HG02623 (cell line): ENCODE data around the gene BICRAL.
A peak's percentile ranks its signal among the peaks of the same experiment; 100 is the strongest.
"Not testable (repeated sequence)": the region's sequence is repeated elsewhere in the genome, so short reads cannot be mapped to it uniquely, and the experiment has no call there.

ENCODE experiments used
- ATAC-seq: cut with Tn5 transposase; IDR thresholded peaks from one replicate; pipeline ENCODE4 v1.9.1; 2021; ENCODE audit warnings: moderate library complexity; ENCODE audit not compliant: unreplicated experiment

BICRAL gene

DNA sequence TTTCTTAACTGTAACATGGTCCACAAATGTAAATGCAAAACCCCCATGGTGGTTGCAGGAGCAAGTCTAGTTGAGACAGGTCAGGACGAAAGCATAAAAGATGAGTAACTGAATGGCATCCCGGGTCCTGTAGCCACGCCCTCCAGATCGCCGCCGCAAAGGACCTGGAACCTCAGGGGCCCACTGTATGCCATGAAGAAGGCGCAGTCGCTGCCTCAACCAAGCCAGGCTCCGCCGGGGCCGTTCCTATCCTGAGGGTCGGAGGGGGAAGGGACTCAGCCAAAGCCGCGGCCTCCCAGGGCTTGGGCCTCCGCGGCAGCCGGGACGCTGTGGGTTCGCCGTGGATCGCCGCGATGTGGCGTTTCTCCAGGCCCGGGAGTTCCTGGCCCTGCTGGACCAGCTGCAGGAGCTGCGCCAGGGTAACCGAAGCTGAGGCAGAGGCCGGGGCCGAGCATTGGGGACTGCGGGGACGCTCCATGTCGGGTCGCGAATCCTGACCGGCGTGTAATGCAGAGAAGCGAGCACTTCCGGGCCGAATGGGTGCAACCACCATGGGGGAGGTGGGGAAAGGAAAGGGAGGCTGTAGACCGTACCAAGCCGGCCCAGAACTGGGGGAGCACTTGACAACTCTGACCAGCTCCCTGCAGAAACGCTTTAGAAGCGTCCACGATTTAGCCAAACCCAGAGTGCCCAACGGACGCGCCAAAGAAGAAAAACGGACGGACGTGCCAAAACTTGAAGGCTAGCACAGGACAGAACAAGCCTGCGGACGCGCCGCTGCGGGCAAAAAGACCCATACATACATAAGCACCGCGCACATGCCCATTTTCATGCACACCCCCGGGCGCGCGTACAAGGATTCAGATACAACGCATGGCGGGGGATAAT, 108.7 kb downstream of the BICRAL start:
- peak; percentile 89 for ATAC-seq

DNA sequence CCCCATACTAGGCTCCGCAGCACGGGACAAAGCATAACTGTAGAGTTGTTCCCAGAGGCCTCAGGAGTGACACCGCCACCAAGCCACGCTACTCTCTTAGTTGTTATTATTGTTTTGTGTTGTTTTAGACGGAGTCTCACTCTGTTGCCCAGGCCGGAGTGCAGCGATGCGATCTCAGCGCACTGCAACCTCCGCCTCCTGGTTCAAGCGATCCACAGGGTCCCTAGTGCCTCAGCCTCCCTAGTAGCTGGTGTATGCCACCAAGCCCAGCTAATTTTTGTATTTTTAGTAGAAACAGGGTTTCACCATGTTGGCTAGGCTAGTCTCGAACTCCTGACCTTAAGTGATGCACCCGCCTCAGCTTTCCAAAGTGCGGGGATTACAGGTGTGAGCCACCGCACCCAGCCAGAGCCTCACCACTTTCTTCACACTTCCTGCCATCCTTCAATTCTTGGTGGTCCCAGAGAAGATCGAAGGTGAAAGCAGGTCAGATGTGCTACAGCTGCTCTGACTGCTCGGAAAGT, 109.4 kb downstream of the BICRAL start:
- ATAC-seq = no peak

GRCh38 chr6:42894041-42894828, 112.4 kb downstream of the BICRAL start:
- not testable (repeated sequence) for ATAC-seq

DNA sequence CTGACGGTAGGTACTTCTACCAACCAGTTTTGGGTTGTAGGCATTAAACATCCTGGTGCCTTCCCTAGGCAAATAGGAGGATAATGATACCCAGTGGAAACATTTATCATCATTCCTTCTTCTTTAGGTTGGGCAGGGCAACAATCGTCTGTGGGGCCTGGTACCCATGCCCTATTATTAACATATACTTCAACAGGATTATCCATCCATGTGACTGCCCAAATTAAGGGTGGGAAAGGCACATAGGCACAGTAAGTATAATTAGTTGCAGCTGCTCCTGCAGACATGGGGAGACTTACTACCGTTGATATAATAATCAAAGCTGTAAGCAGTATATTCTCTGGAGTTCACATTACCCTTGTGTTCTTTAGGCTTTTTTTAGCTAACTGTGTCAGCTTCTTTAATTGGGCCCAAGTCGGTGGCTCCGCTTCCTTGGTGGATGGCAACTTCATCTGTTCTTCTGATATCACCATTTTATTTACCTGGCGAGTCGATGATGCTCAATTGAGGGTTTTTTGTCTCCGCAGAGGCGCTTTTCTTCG, 114.4 kb downstream of the BICRAL start:
- ATAC-seq = no peak

DNA sequence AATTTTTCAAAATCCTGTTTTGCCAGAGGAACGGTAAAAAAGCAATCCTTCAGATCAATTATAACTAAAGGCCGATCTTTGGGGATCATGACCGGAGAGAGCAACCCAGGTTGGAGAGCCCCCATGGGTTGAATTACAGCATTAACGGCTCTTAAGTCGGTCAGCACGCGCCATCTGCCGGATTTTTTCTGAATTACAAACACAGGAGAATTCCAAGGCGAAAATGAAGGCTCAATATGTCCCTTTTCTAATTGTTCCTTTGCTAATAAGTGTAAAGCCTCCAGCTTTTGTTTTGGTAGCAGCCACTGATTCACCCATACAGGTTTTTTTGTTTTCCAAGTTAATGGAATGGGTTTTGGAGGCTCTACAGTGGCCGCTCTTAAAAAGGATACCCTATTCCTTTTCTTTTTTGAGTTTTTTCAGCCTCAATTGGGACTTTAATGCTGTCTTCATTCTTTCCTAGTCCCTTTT, 117.1 kb downstream of the BICRAL start:
- ATAC-seq = no peak

DNA sequence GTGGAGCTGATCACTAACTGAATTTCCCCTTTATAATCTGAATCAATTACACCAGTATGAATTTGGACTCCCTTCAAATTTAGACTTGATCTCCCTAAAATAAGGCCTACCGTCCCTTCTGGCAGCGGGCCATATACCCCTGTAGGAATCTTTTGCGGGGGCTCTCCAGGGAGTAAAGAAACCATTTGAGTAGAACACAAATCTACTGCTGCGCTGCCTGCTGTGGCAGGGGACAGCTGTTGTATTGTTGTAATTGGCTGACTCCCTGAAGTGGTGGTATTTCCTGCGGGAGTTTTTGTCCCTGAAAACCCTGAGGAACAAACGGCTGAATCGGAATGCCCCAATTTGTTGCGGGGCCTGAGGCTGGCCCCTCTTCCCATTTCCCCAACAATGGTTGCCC, 118.0 kb downstream of the BICRAL start:
- no peak for ATAC-seq

- no peak for ATAC-seq
These were observed 119.7 kb downstream of the BICRAL start for GRCh38 chr6:42901538-42901957.

- not testable (repeated sequence) for ATAC-seq
These were observed 120.8 kb downstream of the BICRAL start for GRCh38 chr6:42902429-42903263.

DNA sequence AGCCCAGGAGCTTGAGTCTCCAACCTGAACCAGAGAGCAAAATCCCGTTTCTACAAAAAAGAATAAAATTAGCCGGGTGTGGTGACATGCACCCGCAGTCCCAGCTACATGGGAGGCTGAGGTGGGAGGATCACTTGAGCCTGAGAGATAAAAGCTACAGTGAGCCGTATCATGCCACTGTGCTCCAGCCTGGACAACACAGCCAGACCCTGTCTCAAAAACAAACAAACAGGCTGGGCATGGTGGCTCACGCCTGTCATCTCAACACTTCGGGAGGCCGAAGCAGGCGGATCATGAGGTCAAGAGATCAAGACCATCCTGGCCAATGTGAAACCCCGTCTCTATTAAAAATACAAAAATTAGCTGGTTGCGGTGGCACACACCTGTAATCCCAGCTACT, 122.6 kb downstream of the BICRAL start:
- ATAC-seq = no peak

DNA sequence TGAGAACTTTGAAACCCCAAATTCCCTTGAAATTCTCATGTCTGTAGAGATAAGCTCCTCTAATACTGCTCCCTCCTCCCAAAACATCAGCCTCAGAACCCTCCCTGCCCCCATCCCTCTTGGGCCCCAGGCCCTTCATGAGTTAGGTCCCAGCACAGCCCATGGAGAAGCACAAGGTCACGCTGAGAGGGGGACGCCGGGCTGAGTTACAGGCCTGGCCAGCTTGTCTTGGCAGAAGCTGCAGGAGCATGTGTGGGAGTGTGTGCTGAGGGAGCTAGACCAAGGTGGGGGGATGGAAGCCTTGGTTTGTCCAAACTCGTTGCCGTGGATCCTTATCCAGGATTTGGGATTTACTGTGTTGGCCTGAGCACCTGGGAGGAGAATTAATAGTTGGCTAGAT, 125.5 kb downstream of the BICRAL start:
- ATAC-seq = no peak

- no peak for ATAC-seq
These were observed 128.0 kb downstream of the BICRAL start for GRCh38 chr6:42909835-42910234.

GRCh38 chr6:42911171-42912021, 129.5 kb downstream of the BICRAL start:
- no peak for ATAC-seq

DNA sequence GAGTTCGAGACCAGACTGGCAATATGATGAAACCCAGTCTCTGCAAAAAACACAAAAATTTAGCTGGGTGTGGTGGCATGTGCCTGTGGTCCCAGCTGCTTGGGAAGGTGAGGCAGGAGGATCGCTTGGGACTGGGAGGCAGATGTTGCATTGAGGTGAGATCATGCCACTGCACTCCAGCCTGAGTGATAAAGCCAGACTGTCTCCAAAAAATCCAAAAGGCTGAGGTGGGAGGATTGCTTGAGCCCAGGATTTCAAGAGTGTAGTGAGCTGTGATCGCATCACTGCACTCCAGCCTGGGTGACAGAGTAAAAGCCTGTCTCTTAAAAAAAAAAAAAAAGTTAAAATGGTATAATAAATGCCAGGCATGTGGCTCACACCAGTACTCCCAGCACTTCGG, 132.7 kb downstream of the BICRAL start:
- no peak for ATAC-seq

- no peak for ATAC-seq
These were observed 133.9 kb downstream of the BICRAL start, which contains the start of gene PTCRA for GRCh38 chr6:42915732-42916131. TSS of gene PTCRA (plus strand) at chr6:42916053. CDS start at chr6:42916070, 17 bp downstream.

DNA sequence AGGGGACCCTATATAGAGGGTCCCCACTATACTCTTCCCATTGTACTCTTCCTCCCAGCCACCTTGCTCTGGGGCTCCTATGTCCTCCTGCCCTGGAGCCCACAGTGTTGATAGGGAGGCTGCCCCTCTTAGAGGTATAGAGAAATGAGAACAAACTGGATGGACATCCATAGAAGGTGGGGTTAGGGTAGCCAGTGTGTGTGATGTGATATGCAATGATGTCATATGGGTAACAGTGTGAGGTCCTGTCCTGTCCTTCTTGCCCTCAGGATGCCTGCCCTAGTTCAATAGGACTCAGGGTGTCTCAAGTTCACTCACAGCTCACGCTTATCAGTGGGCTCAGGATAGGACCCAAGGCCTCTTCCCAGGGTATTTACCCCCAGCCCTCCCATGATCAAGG, 134.4 kb downstream of the BICRAL start:
- no peak for ATAC-seq
